Measurements from ENCODE around the gene CEP112. TPM values are rescaled to one million over a fixed set of nuclear protein-coding genes. Genes with fewer than 3 reads are reported as not detected.
"Not testable (repeated sequence)": the region's sequence is repeated elsewhere in the genome, so short reads cannot be mapped to it uniquely, and the experiment has no call there.

The CEP112 gene
- total RNA-seq, 1 experiment from 2014 or later: 5.4 TPM

GRCh38 chr17:66165537-66166123 lies 26.3 kb downstream of the CEP112 start:
- CTCF ChIA-PET: interaction anchor here (0.6 to 2.5 kb wide), 6 partner anchors 23 to 937 kb away, joined by 3 to 16 read pairs (median 4); no protein-coding TSS in a partner anchor
- Mint-ChIP-seq H3K36me3 (ENCODE audit: insufficient read depth, unreplicated experiment) (no peaks in the 10 kb centered on the region), H3K27me3 (ENCODE audit: unreplicated experiment) (no peaks in the 10 kb centered on the region), H3K27ac (ENCODE audit: unreplicated experiment) (no peak overlapping the region), H3K4me1 (ENCODE audit: low read depth, unreplicated experiment) (no peaks in the 10 kb centered on the region), H3K4me3 (ENCODE audit: low read depth, unreplicated experiment) (no peak overlapping the region), H3K9me3 (ENCODE audit: low read depth, unreplicated experiment) (no peaks in the 10 kb centered on the region)
- intact Hi-C loops (cut with micrococcal nuclease; ENCODE audit: unreplicated experiment): loop anchor here (2.0 to 10.0 kb wide), 3 partner anchors 177 to 931 kb away; no protein-coding TSS in a partner anchor
- BruUV-seq (replicated peaks): no TSS peak
- TF ChIP-seq, protein P1, sequence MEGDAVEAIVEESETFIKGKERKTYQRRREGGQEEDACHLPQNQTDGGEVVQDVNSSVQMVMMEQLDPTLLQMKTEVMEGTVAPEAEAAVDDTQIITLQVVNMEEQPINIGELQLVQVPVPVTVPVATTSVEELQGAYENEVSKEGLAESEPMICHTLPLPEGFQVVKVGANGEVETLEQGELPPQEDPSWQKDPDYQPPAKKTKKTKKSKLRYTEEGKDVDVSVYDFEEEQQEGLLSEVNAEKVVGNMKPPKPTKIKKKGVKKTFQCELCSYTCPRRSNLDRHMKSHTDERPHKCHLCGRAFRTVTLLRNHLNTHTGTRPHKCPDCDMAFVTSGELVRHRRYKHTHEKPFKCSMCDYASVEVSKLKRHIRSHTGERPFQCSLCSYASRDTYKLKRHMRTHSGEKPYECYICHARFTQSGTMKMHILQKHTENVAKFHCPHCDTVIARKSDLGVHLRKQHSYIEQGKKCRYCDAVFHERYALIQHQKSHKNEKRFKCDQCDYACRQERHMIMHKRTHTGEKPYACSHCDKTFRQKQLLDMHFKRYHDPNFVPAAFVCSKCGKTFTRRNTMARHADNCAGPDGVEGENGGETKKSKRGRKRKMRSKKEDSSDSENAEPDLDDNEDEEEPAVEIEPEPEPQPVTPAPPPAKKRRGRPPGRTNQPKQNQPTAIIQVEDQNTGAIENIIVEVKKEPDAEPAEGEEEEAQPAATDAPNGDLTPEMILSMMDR (IDR thresholded peaks at IDR 0.05; ENCODE audit: unreplicated experiment): peak; percentile 14
- DNase-seq: peak; percentile 38

GRCh38 chr17:66155055-66155454 lies 36.9 kb downstream of the CEP112 start:
- CTCF ChIA-PET; H3K27me3 Mint-ChIP-seq (ENCODE audit: unreplicated experiment); DNase-seq; H3K36me3 Mint-ChIP-seq (ENCODE audit: insufficient read depth, unreplicated experiment); BruUV-seq (replicated peaks); H3K27ac Mint-ChIP-seq (ENCODE audit: unreplicated experiment); intact Hi-C loops (cut with micrococcal nuclease; ENCODE audit: unreplicated experiment); H3K4me1 Mint-ChIP-seq (ENCODE audit: low read depth, unreplicated experiment); H3K9me3 Mint-ChIP-seq (ENCODE audit: low read depth, unreplicated experiment); H3K4me3 Mint-ChIP-seq (ENCODE audit: low read depth, unreplicated experiment): not testable (repeated sequence)

GRCh38 chr17:66152756-66153155 lies 39.2 kb downstream of the CEP112 start:
- BruUV-seq (replicated peaks): no TSS peak
- H3K27me3 Mint-ChIP-seq (ENCODE audit: unreplicated experiment): no peaks in the 10 kb centered on the region
- H3K27ac Mint-ChIP-seq (ENCODE audit: unreplicated experiment): no peak overlapping the region
- no peaks in the 10 kb centered on the region for H3K9me3 Mint-ChIP-seq (ENCODE audit: low read depth, unreplicated experiment)
- H3K4me1 Mint-ChIP-seq (ENCODE audit: low read depth, unreplicated experiment): no peaks in the 10 kb centered on the region
- TF ChIP-seq, protein P1 (IDR thresholded peaks at IDR 0.05; ENCODE audit: unreplicated experiment): no peak
- intact Hi-C loops (cut with micrococcal nuclease; ENCODE audit: unreplicated experiment): no loop called here
- H3K4me3 Mint-ChIP-seq (ENCODE audit: low read depth, unreplicated experiment): no peak overlapping the region
- CTCF ChIA-PET: no interaction called here
- DNase-seq: no peak
- H3K36me3 Mint-ChIP-seq (ENCODE audit: insufficient read depth, unreplicated experiment): no peaks in the 10 kb centered on the region

DNA sequence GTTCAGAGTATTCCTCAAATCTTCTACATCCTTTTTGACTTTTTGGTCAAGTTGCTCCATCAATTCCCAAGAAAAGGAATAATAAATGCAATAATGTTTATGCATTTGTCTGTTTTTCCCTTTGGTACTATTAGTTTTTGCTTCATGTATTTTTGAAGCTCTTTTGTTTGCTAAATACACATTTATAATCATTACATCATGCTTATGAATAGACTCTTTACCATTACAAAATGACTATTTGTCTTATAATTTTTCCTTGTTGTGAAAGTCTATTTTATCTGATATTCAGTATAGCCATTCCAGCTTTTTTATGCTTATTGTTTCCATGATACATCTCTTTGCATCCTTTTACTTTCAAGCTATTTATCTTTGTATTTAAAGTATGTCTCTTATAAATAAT lies 41.2 kb downstream of the CEP112 start:
- H3K9me3 Mint-ChIP-seq (ENCODE audit: low read depth, unreplicated experiment): no peaks in the 10 kb centered on the region
- TF ChIP-seq, protein P1 (IDR thresholded peaks at IDR 0.05; ENCODE audit: unreplicated experiment): no peak
- H3K27ac Mint-ChIP-seq (ENCODE audit: unreplicated experiment): no peak overlapping the region
- no peaks in the 10 kb centered on the region for H3K4me1 Mint-ChIP-seq (ENCODE audit: low read depth, unreplicated experiment)
- BruUV-seq (replicated peaks): no TSS peak
- no peak for DNase-seq
- CTCF ChIA-PET: no interaction called here
- intact Hi-C loops (cut with micrococcal nuclease; ENCODE audit: unreplicated experiment): no loop called here
- no peaks in the 10 kb centered on the region for H3K27me3 Mint-ChIP-seq (ENCODE audit: unreplicated experiment)
- H3K36me3 Mint-ChIP-seq (ENCODE audit: insufficient read depth, unreplicated experiment): no peaks in the 10 kb centered on the region
- H3K4me3 Mint-ChIP-seq (ENCODE audit: low read depth, unreplicated experiment): no peak overlapping the region

- CTCF ChIA-PET: no interaction called here
- intact Hi-C loops (cut with micrococcal nuclease; ENCODE audit: unreplicated experiment): no loop called here
- Mint-ChIP-seq H3K36me3 (ENCODE audit: insufficient read depth, unreplicated experiment) (no peaks in the 10 kb centered on the region), H3K4me3 (ENCODE audit: low read depth, unreplicated experiment) (no peak overlapping the region), H3K27me3 (ENCODE audit: unreplicated experiment) (no peaks in the 10 kb centered on the region), H3K9me3 (ENCODE audit: low read depth, unreplicated experiment) (no peaks in the 10 kb centered on the region), H3K4me1 (ENCODE audit: low read depth, unreplicated experiment) (no peaks in the 10 kb centered on the region), H3K27ac (ENCODE audit: unreplicated experiment) (no peak overlapping the region)
- BruUV-seq (replicated peaks): no TSS peak
- no peak for DNase-seq
- TF ChIP-seq, protein P1 (IDR thresholded peaks at IDR 0.05; ENCODE audit: unreplicated experiment): no peak
Observed at GRCh38 chr17:66149562-66149961, 42.4 kb downstream of the CEP112 start.

Measured in Calu3 (cell line).